GM21737 (cell line): Measurements from ENCODE around the gene LGALS7.
"Not testable (repeated sequence)": the region's sequence is repeated elsewhere in the genome, so short reads cannot be mapped to it uniquely, and the experiment has no call there.

Source experiments
- ATAC-seq: cut with Tn5 transposase; IDR thresholded peaks from one replicate; pipeline ENCODE4 v1.9.1; 2021; ENCODE audit warnings: mild to moderate bottlenecking, moderate library complexity; ENCODE audit not compliant: unreplicated experiment

LGALS7 gene

DNA sequence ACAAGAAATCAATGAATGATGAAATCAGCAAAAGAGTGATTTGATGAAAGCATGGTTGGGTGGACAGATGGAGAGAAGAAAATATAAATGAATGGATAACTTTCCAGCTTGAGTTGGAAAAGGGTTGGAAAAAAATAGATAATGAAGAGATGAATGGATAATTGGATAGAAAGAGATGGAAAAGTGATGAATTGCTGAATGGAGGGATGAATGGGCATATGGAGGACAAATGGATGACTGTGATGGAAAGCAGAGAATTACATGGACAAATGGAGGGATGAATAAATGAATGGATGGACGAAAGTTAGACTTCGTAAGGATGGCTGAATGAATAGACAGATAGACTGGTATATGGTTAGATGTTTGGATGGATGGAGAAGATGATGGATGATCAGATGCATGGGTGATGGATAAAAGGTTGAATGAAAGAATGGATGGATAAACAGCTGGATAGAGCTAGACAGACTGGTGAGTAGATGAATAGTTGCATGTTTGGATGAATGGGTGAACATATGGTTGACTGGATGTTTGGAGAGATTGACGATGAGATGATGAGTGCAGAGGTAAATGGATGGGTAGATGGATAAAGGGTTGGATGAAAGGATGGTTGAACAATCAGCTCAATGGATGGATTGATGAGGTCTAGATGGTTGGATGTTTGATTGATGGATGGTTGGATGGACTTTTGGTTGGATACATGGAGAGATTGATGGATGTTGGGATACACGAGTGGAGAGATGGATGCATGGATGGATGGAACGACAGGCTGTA, 27.4 kb upstream of the LGALS7 start:
- ATAC-seq, result no peak

DNA sequence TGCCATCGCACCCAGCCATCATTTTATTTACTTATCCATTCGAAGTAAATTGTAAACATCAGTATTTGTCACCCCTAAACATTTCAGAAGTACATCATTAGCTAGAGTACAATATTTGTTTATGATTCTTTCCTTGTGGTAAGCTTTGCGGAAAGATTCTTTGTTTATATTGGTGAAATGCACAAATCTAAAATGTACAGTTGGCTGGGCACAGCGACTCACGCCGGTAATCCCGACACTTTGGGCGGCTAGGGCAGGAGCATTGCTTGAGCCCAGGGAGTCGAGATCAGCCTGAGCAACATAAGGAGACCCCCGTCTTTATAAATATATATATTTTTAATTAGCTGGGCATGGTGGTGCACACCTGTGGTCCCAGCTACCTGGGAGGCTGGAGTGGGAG, 25.8 kb upstream of the LGALS7 start:
- ATAC-seq, result no peak

DNA sequence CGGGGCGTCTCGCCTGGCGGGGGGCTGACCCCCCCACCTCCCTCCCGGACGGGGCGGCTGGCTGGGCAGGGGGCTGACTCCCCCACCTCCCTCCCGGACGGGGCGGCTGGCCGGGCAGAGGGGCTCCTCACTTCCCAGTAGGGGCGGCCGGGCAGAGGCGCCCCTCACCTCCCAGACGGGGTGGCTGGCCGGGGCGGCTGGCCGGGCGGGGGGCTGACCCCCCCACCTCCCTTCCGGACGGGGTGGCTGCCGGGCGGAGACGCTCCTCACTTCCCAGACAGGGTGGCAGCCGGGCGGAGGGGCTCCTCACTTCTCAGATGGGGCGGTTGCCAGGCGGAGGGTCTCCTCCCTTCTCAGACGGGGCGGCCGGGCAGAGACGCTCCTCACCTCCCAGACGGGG, 24.5 kb upstream of the LGALS7 start:
- ATAC-seq, result not testable (repeated sequence)

DNA sequence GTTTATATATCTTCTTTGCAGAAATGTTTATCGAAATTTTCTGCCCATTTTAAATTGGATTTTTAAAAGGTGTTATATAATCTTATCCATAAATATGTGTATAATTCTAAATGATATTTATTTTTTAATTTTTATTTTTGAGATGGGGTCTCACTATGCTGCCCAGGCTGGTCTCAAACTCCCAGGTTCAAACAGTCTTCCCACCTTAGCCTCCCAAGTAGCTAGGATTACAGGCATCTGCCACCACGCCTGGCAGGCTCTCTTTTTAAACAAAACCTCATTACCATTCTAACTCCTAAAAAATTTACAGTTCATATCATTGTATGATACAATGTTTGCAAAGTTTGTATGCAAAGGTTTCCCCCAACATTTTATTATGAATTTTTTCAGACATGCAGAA, 22.8 kb upstream of the LGALS7 start:
- ATAC-seq, result no peak

DNA sequence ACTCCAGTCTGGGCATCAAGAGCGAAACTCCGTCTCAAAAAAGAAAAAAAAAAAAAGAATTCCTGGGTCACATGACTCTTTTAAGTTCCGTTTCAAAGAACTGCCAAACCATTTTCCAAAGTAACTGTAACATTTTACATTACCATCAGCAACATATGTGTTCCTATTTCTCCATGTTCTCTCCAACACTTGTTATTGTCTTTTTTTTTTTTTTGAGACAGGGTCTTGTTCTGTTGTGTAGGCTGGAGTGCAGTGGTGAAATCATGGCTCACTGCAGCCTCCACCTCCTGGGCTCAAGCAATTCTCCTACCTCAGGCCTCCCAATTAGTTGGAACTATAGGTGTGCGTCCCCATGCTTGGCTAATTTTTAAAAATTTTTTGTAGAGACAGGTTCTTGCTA, 22.2 kb upstream of the LGALS7 start:
- ATAC-seq, result no peak

DNA sequence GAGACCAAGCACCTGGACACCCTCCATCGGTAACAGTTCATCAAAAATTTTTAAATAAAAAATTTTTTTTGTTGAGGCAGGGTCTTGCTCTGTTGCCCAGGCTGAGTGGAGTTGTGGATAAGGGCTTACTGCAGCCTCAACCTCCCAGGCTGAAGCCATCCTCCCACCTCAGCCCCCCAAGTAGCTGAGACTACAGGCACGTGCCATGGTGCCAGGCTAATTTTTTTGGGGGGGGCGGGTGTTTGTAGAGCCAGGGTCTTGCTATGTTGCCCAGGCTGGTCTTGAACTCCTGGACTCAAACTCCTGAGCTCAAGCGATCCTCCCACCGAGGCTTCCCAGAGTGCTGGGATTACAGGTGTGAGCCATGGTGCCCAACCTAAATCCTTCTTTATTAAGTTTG, 20.4 kb upstream of the LGALS7 start:
- ATAC-seq, result no peak

DNA sequence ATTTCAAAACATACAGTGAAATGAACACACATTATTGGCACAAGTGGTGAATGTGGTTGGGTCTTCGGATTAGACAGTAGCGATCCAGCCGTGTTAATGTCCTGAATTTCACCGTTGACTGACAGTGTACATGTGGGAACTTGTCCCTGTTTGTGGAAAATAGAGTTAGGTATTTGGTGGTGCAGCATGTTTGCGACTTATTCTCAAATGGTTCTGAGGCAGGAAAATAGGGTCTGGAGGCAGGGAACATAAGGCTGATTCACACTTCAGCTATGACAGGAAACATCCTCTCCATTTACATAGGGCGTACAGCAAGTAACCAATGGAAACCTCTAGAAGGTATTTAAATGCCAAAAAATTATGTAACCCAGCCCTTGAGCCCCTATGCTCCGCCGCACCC, 19.9 kb upstream of the LGALS7 start:
- no peak for ATAC-seq

DNA sequence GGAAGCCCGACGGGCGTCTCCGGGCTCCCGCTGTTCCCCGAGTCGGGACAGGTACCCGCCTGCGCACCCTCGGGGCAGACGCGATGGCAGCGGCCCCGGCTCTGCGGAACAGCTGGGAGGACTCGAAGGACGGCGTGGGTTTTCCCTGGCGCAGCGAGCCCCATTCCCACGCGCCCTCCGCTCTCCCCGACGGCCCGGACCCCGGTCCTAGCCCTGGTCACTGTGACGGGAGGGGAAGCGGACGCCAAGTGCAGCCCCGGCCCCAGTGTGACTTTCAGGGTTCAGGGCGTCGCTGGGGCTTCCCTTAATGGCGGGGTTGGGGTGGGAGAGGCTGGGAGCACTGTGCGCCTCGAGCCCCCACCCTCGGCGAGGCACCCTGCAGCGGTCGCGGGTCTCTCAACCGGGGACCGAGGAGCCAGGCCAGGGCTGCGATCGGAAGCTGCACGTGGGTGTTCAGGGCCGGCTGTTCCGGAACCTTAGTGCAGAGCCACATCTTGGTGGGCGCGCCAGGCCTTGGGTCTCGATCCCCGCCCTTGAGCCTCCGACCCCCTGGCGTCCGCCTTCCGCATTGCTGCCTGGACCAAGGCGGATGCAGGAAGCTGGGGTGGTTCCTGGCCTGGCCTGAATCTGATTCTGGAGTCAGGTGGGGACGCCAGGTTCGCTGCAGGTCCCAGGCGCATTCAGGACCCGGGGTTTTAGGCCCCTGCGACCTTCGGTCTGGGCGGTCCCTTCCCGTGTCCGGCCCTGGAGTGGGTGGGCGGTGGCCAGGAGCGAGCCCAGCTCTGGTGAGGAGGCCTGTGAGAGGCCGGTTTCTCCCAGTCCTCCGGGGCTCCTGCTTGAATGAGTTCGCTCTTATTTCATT, 19.2 kb upstream of the LGALS7 start:
- no peak for ATAC-seq

DNA sequence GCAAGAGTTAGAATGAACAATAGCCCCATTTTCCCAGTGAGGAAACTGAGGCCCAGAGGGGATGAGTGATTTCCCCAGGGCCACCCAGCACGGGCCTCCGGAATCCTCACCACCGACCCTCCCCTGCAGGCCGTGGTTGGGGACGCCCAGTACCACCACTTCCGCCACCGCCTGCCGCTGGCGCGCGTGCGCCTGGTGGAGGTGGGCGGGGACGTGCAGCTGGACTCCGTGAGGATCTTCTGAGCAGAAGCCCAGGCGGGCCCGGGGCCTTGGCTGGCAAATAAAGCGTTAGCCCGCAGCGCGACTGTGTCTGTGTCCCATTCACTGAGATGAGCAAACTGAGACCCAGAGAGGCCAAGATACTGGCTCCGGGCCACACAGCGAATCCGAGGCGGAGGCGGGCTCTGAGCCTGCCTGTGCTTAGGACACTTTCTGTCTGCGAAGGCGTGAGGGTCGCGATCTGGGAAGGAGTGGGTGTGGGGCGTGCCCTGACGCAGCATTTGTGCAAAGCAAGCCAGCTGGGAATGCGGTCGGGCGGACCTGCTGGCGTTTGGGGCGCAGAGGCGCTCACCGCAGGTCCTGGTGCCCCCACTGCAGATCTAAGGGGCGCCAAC, 18.2 kb upstream of the LGALS7 start:
- ATAC-seq, result peak; percentile 47

DNA sequence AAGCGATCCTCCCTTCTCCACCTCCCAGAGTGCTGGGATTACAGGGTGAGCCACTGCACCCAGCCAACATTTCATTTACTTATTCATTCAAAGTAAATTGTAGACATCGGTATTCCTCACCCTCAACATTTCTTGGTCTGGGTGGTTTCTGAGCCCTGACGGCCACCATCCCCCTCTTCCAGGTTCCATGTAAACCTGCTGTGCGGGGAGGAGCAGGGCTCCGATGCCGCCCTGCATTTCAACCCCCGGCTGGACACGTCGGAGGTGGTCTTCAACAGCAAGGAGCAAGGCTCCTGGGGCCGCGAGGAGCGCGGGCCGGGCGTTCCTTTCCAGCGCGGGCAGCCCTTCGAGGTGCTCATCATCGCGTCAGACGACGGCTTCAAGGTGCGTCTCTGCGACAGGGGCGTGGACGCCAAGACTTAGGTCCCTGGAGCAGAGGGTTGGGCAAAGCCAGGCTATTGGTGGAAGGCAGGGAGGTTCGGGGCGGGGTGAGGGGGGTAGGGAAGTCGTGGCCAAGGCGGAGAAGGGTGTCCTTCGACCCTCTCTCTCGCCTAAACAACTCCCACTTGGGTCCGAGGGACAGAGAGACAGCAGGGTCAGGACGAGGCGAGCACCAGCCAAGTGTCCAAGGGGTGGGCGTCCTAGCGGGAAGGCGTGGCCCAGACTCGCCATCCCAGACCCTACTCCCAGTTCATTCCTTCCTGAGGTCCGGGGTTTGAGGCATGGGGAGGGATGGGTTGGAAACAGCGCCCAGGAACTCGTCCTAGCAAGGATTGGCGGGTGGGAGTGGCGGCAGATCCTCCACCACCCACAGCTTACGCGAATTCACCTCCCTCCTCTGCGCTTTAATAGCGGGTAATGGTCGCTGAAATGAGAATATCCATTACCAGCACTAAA, 17.4 kb upstream of the LGALS7 start:
- ATAC-seq, result not testable (repeated sequence)

DNA sequence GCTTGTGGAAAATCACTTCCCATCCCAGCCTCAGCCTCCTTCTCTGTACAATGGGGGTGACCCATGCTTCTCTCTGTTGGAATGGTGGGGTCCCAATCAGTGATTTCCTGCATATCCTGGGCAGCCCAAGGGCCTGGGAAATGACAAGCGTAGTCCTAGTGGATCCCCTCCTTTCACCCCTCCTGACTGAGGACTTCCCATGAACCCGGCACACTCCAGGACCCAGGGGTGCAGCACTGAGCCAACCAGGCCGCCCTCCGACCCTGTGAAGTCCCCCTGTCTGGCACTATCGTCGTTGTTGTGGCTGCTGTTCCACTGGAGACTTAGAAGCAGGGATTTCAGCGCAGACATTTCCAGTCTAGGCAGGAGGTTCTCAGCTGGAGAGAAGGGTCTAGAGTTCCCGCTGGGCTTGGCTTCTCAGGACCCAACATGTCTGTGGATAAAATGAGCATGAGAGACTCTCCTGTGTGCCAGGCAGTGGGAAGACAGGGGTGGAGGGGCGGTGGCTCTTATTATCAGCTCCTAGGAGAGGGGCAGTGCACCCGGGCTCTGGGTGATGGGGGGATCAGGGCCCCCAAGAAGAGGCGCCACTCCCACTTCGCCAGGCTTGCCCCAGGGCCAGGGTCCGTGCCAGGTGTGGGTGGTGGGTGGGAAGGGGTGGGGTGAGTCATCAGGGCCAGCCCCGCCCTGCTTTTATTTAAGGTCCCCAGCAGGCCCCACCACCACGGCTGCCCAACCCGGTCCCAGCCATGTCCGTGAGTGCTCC, 15.3 kb upstream of the LGALS7 start, which contains the start of gene LGALS7B:
TSS of gene LGALS7B (plus strand) at position 723 of the 766 bp plus-strand sequence. CDS start at position 750, 27 bp downstream.
- ATAC-seq, result no peak

DNA sequence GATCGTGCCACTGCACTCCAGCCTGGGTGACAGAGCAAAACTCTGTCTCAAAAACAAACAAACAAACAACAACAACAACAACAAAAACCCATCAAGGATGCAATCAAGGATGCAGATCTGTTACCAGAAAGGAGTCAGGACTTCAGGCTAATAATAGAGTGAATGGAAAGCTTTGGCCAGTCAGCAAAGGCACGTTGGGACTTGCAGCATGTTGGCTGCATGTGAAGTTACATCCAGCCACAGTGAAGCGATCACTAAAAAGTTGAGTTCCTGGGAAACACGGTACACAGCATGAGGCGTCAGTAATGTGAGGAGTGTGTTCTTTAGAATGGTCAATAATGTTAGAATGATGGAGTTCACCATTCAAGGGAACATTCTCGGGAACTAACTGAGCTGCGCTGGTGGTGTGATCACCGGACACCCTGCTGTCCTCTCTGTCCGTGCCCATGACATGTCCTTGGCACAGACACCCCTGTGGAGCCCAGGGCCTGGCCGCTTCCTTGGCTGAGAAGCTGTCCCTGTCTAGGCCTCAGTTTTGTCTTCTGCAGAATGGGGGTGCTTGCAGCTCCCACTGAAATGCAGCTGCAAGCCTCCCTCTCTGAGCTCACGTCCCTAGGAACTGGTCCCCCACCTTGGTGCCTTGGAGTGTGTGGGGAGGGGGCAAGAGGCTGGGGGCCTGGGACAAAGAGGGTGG, 13.4 kb upstream of the LGALS7 start:
- ATAC-seq, result no peak

DNA sequence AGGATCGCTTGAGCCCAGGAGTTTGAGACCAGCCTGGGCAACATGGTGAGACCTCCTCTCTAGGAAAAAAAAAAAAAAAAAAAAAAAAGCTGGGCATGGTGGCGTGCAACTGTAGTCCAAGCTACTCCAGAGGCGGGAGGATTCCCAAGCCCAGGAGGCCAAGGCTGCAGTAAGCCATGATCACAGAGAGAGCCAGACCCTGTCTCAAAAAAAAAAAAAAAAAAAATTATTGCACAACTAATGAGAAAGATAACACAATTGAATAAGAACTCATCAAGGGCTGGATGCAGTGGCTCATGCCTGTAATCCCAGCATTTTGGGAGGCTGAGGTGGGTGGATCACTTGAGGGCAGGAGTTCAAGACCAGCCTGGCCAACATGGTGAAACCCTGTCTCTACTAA, 12.7 kb upstream of the LGALS7 start:
- not testable (repeated sequence) for ATAC-seq

DNA sequence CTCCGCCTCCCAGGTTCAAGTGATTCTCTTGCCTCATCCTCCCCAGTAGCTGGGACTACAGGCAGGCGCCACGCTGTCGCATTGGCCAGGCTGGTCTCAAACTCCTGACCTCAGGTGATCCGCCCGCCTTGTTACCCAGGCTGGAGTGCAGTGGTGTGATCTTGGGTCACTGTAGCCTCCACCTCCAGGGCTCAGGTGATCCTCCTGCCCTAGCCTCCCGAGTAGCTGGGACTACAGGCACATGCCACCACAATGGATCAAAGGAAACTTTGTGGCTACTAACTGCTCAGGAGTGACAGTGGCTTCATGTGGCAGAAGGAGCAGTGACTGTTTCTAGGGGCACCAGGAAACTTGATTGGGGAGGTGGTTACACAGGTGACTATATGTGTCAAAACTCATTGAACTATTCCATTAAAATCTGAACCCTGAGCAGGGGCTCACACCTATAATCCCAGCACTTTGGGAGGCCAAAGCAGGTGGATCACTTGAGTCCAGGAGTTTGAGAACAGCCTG, 11.9 kb upstream of the LGALS7 start:
- ATAC-seq, result no peak

DNA sequence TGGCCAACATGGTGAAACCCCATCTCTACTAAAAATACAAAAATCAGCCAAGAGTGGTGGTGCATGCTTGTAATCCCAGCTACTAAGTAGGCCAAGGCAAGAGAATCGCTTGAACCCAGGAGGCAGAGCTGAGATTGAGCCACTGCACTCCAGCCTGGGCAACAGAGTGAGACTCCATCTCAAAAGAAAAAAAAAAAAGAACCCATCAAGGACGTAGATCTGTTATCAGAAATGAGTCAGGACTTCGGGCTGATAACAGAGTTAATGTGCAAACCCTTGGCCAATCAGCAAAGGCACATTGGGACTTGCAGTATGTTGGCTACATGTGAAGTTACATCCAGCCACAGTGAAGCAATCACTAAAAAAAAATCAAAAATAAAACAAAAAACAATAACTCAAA, 10.9 kb upstream of the LGALS7 start:
- no peak for ATAC-seq

DNA sequence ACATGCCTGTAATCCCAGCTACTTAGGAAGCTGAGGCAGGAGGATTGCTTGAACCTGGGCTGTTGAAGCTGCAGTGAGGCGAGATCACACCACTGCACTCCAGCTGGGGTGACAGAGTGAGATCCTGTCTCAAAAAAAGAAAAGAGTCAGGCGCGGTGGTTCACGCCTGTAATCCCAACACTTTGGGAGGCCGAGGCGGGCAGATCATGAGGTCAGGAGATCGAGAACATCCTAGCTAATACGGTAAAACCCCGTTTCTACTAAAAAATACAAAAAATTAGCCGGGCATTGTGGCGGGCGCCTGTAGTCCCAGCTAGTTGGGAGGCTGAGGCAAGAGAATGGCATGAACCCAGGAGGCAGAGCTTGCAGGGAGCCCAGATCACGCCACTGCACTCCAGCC, 8.9 kb upstream of the LGALS7 start:
- ATAC-seq, result not testable (repeated sequence)

DNA sequence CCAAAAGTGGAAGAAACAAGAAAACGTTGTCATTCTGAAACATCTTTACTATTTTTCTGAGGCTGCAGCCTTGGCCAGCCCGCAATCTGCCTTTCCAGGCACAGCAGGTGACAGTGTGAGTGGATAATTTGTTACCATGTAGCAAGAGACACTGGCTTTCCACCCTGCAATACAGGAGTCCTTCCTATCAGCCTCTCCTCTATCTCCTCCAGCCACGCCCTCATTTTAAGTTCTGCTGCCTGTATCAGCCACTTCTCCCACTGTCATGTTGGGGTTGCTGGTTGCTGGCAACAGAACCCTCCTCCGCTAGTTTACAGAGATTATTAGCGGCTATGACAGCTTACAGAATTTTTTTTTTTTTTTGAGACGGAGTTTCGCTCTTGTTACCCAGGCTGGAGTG, 7.7 kb upstream of the LGALS7 start:
- no peak for ATAC-seq

DNA sequence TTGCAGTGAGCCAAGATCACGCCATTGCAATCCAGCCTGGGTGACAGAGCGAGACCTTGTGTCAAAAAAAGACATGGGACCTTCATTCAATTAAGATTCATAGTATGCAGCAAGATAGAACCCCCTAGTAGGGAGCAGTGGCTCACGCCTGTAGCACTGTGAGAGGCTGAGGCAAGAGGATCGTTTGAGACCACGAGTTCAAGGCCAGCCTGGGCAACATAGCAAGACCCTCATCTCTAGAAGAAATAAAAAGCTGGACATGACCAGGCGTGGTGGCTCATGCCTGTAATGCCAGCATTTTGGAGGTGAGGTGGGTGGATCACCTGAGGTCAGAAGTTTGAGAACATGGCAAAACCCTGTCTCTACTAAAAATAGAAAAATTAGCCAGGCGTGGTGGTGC, 7.1 kb upstream of the LGALS7 start:
- no peak for ATAC-seq

DNA sequence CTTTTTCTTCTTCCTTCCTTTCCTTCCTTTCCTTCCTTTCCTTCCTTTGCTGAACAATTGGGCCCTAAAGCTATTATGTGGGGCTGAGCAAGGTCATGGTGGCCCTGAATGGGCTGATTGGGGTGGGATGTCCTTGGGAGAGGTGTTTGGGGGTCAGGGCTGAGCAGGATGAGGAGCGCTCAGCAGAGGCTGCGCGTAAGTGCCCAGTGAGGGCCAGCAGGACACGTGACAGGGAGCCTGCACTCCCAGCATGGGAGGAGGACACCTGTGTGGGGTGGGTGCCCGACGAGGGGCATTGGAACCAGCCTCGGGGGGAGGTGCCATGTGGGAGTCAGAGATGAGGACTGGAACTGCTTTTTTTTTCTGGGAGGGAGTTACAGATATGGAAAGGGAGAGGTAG, 5.4 kb upstream of the LGALS7 start:
- ATAC-seq, result no peak
